CD4-positive, alpha-beta memory T cell (primary cell): ENCODE measurements around the gene P3H3. TPM values are rescaled to one million over a fixed set of nuclear protein-coding genes. Genes with fewer than 3 reads are reported as not detected.
A peak's percentile ranks its signal among the peaks of the same experiment; 100 is the strongest.

Source experiments
- CTCF ChIA-PET: fragments of 350-600 bp; sonication (Branson Sonifier 250); formaldehyde crosslinking; loops from one replicate; lab custom pipeline; 2021; ENCODE audit warnings: inconsistent platforms; ENCODE audit not compliant: partially characterized antibody; lab: Charles Lee
- POLR2A ChIA-PET: fragments of 350-600 bp; sonication (Branson Sonifier 250); formaldehyde crosslinking; loops from one replicate; lab custom pipeline; 2021; ENCODE audit not compliant: partially characterized antibody; lab: Charles Lee
- DNase-seq, 5 donors: peaks; one replicate each; pipeline versions ENCODE4 v3.0.0 to v3.0.0-alpha.2; 2020 to 2022; ENCODE audit warnings: mixed read lengths in 1 of 5
- H3K27ac ChIP-seq: one replicate; pipeline ENCODE4 v1.7.0; 2013; ENCODE audit warnings: low read depth, low read length
- H3K27me3 ChIP-seq: 2 replicates; pipeline ENCODE4 v1.7.0; 2013; ENCODE audit warnings: mild to moderate bottlenecking, low read length, moderate library complexity; ENCODE audit not compliant: insufficient read depth
- H3K36me3 ChIP-seq: 2 replicates; pipeline ENCODE4 v1.7.0; 2013; ENCODE audit warnings: mild to moderate bottlenecking, low read length, moderate library complexity; ENCODE audit not compliant: insufficient read depth
- H3K4me1 ChIP-seq: 2 replicates; pipeline ENCODE4 v1.7.0; 2013; ENCODE audit warnings: mild to moderate bottlenecking, low read length, moderate library complexity; ENCODE audit not compliant: insufficient read depth
- H3K4me3 ChIP-seq, 2 donors: one replicate each; pipeline ENCODE4 v1.7.0; 2013; ENCODE audit warnings: low read length in 2 of 2, mild to moderate bottlenecking in 1 of 2
- H3K9me3 ChIP-seq, 2 donors: one replicate each; pipeline ENCODE4 v1.7.0; 2013; ENCODE audit warnings: low read length in 2 of 2, control low read depth in 1 of 2; ENCODE audit not compliant: control insufficient read depth in 1 of 2
- H3K27ac Mint-ChIP-seq, 7 donors: one replicate each; pipeline ENCODE4 v1.8.0; 2020 to 2021; ENCODE audit warnings: mixed read lengths in 7 of 7, mild to moderate bottlenecking in 6 of 7, inconsistent platforms in 3 of 7, moderate library complexity in 3 of 7
- H3K27me3 Mint-ChIP-seq, 2 donors: one replicate each; pipeline ENCODE4 v1.8.0; 2020 to 2021; ENCODE audit warnings: mixed read lengths in 2 of 2
- H3K36me3 Mint-ChIP-seq, 2 donors: one replicate each; pipeline ENCODE4 v1.8.0; 2020 to 2021; ENCODE audit warnings: mixed read lengths in 2 of 2, inconsistent platforms in 1 of 2, mild to moderate bottlenecking in 1 of 2
- H3K4me1 Mint-ChIP-seq, 4 donors: one replicate each; pipeline ENCODE4 v1.8.0; 2020 to 2021; ENCODE audit warnings: mixed read lengths in 4 of 4, mild to moderate bottlenecking in 1 of 4
- H3K4me3 Mint-ChIP-seq, 8 donors: one replicate each; pipeline ENCODE4 v1.8.0; 2020 to 2021; ENCODE audit warnings: mixed read lengths in 8 of 8, mild to moderate bottlenecking in 7 of 8, moderate library complexity in 6 of 8, inconsistent platforms in 3 of 8
- H3K9me3 Mint-ChIP-seq, 8 donors: one replicate each; pipeline ENCODE4 v1.8.0; 2020 to 2021; ENCODE audit warnings: mixed read lengths in 8 of 8, mild to moderate bottlenecking in 5 of 8, inconsistent platforms in 3 of 8, moderate library complexity in 1 of 8
- intact Hi-C: fragments of 100-400 bp; cut with micrococcal nuclease; formaldehyde crosslinking; loops from one replicate; pipeline ENCODE4 v1.15.1; 2023
- polyA plus RNA-seq, 2 donors: library from polyadenylated mRNA; unstranded; fragments of 300-500 nt; fragmentation: Illumina TruSeq; gene quantifications; one replicate each; pipeline ENCODE4 v1.2.3, GENCODE V29; 2021
- total RNA-seq, 2 experiments: library from RNA; stranded (reverse); gene quantifications; one replicate each; pipeline ENCODE4 v1.2.3, GENCODE V29; 2021

The P3H3 gene
- total and polyA plus RNA-seq, 4 experiments from 2014 or later, result 0.72 to 11.8 (median 6.2) TPM

DNA sequence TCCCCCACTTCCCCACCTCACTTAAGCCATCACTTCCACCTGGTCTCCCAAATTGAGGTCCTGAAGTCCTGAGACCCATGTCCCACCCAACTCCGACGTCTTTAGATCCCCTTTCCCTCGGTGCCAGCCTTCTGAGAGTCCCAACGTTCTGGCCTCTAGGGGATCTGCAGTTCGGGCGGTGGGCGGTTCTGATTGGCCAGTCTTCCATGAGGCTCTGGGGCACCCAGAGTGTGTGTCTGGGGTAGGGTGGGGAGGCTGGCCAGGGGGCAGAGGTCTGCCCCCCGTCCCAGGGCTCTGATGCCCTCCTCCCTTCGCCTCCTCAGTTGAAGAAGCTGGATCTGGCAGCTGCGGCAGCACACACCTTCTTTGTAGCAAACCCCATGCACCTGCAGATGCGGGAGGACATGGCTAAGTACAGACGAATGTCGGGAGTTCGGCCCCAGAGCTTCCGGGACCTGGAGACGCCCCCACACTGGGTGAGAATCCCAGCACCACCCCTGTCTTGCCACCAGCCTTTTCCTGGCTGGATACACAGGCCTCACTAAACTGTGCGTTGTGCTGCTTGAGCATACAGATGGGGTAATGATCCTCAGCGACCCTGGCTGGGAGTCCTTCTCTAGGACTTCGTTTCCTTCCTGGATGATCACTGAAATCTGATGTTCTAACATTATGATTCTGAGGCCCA, 1.5 kb downstream of the P3H3 start:
- Histone ChIP-seq H3K36me3 (no peaks in the 10 kb centered on the region), H3K27me3 (peaks cover 10% of the 10 kb centered on the region), H3K4me3 (peak overlapping the region; percentile 57 to 58), H3K27ac (no peak overlapping the region), H3K4me1 (peaks cover 28% of the 10 kb centered on the region), H3K9me3 (no peaks in the 10 kb centered on the region)
- no peaks in the 10 kb centered on the region for H3K36me3 Mint-ChIP-seq
- POLR2A ChIA-PET, result interaction anchor here (0.8 to 3.6 kb wide), 14 partner anchors 10 to 114 kb away, joined by 3 to 26 read pairs (median 8); partner anchors contain the start of genes C12orf57, CD4, CDCA3 and COPS7A
- DNase-seq, result no peak
- H3K27ac Mint-ChIP-seq, result peak overlapping the region in 6 of 7 donors; percentile 57 to 89 (median 81)
- intact Hi-C loops, result loop anchor here (5.0 to 10.0 kb wide), 2 partner anchors 142 to 265 kb away; partner anchors contain the start of genes NOP2 and ZNF384
- H3K27me3 Mint-ChIP-seq, result peaks cover 8 to 27% of the 10 kb centered on the region in 2 donors
- H3K9me3 Mint-ChIP-seq, result no peaks in the 10 kb centered on the region
- CTCF ChIA-PET, result interaction anchor here (0.6 to 18.9 kb wide), 9 partner anchors 9 to 106 kb away, joined by 3 to 303 read pairs (median 9); partner anchors contain the start of genes CD4, COPS7A, LAG3 and MLF2
- peaks cover 9 to 35% (median 18%) of the 10 kb centered on the region in 4 donors for H3K4me1 Mint-ChIP-seq
- peak overlapping the region; percentile 86 to 92 (median 90) for H3K4me3 Mint-ChIP-seq

DNA sequence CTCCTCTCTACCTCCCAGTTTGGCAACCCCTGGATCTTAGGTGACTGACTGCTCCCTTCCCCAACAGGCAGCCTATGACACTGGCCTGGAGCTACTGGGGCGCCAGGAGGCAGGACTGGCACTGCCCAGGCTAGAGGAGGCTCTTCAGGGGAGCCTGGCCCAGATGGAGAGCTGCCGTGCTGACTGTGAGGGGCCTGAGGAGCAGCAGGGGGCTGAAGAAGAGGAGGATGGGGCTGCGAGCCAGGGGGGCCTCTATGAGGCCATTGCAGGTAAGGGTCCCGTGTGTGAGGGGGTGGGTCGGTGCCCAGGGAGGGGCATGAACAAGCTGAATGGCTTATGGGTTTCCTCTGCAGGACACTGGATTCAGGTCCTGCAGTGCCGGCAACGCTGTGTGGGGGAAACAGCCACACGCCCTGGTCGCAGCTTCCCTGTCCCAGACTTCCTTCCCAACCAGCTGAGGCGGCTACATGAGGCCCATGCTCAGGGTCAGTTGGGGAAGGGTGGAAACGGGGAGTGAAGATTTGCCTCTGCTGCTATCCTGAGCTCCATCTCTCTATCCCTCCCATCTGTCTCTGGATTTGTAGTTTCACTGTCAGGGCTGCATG, 2.2 kb downstream of the P3H3 start:
- intact Hi-C loops, result no loop called here
- Histone ChIP-seq H3K36me3 (no peaks in the 10 kb centered on the region), H3K4me1 (peaks cover 26% of the 10 kb centered on the region), H3K27me3 (peaks cover 10% of the 10 kb centered on the region), H3K27ac (no peak overlapping the region), H3K9me3 (no peaks in the 10 kb centered on the region), H3K4me3 (no peak overlapping the region)
- Mint-ChIP-seq H3K27ac (peak overlapping the region in 1 of 7 donors; percentile 66), H3K9me3 (no peaks in the 10 kb centered on the region), H3K27me3 (peaks cover 8 to 20% of the 10 kb centered on the region in 2 donors), H3K4me1 (peaks cover 10 to 28% (median 17%) of the 10 kb centered on the region in 4 donors), H3K36me3 (no peaks in the 10 kb centered on the region), H3K4me3 (peak overlapping the region in 7 of 8 donors; percentile 25 to 63 (median 48))
- ChIA-PET POLR2A (interaction anchor here (0.8 to 3.6 kb wide), 5 partner anchors 10 to 107 kb away, joined by 3 to 19 read pairs (median 10); partner anchors contain the start of genes CD4, CDCA3, COPS7A and GNB3), CTCF (interaction anchor here (0.6 to 18.9 kb wide), 8 partner anchors 8 to 202 kb away, joined by 3 to 303 read pairs (median 7); partner anchors contain the start of genes CD4, LAG3, MLF2 and PTMS)
- DNase-seq, result no peak

DNA sequence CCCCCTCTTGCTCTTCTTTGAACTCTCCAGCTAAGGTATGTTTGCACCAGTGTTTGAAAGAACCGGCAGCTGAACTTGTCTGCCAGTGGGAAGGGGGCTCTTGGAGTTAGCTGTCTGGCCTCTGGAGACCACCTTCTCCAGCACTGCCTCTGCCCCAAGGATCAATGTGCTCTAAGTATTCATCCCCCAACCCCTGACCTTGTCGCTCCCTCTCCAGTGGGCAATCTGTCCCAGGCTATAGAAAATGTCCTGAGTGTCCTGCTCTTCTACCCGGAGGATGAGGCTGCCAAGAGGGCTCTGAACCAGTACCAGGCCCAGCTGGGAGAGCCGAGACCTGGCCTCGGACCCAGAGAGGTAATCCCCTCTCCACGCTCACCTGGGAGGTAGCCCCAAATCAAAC, 2.8 kb downstream of the P3H3 start:
- no peak overlapping the region for H3K27ac ChIP-seq
- H3K4me3 ChIP-seq, result no peak overlapping the region
- no peaks in the 10 kb centered on the region for H3K9me3 ChIP-seq
- H3K27ac Mint-ChIP-seq, result peak overlapping the region in 1 of 7 donors; percentile 50
- H3K4me1 ChIP-seq, result peaks cover 24% of the 10 kb centered on the region
- DNase-seq, result no peak
- H3K4me1 Mint-ChIP-seq, result peaks cover 8 to 23% (median 16%) of the 10 kb centered on the region in 4 donors
- H3K36me3 ChIP-seq, result no peaks in the 10 kb centered on the region
- H3K27me3 ChIP-seq, result peaks cover 10% of the 10 kb centered on the region
- H3K36me3 Mint-ChIP-seq, result no peaks in the 10 kb centered on the region
- H3K9me3 Mint-ChIP-seq, result no peaks in the 10 kb centered on the region
- peaks cover 6 to 14% of the 10 kb centered on the region in 2 donors for H3K27me3 Mint-ChIP-seq
- CTCF ChIA-PET, result interaction anchor here (1.2 to 18.9 kb wide), 6 partner anchors 8 to 78 kb away, joined by 4 to 303 read pairs (median 32); partner anchors contain the start of genes CD4, GPR162, LAG3 and MLF2
- peak overlapping the region in 3 of 8 donors; percentile 29 to 48 (median 47) for H3K4me3 Mint-ChIP-seq
- intact Hi-C loops, result no loop called here
- POLR2A ChIA-PET, result no interaction called here

DNA sequence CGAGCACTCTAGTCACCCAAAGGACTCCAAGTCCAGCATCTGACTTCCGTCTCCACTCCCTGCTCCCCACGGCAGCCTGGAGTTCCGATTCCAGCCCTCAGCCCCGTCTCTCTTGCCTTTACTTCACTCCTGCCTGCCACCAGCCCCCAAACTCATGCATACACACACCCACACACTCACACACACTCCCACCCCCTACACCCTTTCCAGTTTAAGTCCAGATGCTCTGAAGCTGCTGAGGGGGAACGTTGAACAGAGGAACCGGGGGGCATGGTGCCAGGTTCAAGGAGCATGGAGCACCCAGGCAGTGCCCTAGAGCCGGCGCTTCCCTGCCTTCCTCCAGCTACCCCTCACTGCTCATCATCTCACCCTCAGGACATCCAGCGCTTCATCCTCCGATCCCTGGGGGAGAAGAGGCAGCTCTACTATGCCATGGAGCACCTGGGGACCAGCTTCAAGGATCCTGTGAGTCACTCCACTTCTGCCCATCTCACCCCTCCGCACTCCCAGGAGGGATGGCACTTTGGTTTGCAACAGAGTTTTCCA, 3.3 kb downstream of the P3H3 start:
- H3K9me3 ChIP-seq, result no peaks in the 10 kb centered on the region
- peak overlapping the region in 2 of 7 donors; percentile 36 to 50 for H3K27ac Mint-ChIP-seq
- peaks cover 10% of the 10 kb centered on the region for H3K27me3 ChIP-seq
- ChIA-PET CTCF (interaction anchor here (1.2 to 18.9 kb wide), 8 partner anchors 7 to 212 kb away, joined by 3 to 303 read pairs (median 7); partner anchors contain the start of genes CD4, GPR162, LAG3 and MLF2), POLR2A (no interaction called here)
- intact Hi-C loops, result no loop called here
- peaks cover 8 to 23% (median 16%) of the 10 kb centered on the region in 4 donors for H3K4me1 Mint-ChIP-seq
- no peak overlapping the region for H3K27ac ChIP-seq
- H3K36me3 ChIP-seq, result no peaks in the 10 kb centered on the region
- peak overlapping the region in 1 of 8 donors; percentile 43 for H3K4me3 Mint-ChIP-seq
- peaks cover 5 to 14% of the 10 kb centered on the region in 2 donors for H3K27me3 Mint-ChIP-seq
- H3K9me3 Mint-ChIP-seq, result no peaks in the 10 kb centered on the region
- no peak for DNase-seq
- peaks cover 27% of the 10 kb centered on the region for H3K4me1 ChIP-seq
- H3K4me3 ChIP-seq, result no peak overlapping the region
- H3K36me3 Mint-ChIP-seq, result no peaks in the 10 kb centered on the region

DNA sequence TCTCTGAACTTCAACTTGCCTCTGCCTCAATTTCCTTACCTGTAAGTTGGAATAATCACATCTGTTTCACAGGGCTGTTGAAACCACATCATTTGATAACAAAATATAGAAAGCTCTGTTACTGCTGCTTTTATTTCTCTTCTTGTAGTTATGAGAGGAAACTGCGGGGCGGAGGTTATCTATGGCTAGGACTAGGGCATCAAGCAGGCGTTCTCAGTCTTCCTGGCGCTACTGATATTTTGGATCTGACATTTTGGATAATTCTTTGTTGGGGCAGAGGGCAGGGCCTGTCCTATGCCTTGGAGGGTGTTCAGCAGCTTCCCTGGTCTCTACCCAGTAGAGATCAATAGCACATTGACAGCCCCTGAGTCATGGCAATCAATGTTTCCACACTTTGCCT, 3.9 kb downstream of the P3H3 start:
- Histone ChIP-seq H3K4me3 (no peak overlapping the region), H3K27ac (no peak overlapping the region), H3K9me3 (no peaks in the 10 kb centered on the region), H3K27me3 (peaks cover 10% of the 10 kb centered on the region), H3K36me3 (no peaks in the 10 kb centered on the region), H3K4me1 (peaks cover 25% of the 10 kb centered on the region)
- ChIA-PET POLR2A (interaction anchor here (1.3 kb wide), 1 partner anchor 69 kb away, joined by 3 read pairs; no protein-coding TSS in a partner anchor), CTCF (interaction anchor here (1.0 to 18.9 kb wide), 8 partner anchors 9 to 213 kb away, joined by 3 to 303 read pairs (median 6); partner anchors contain the start of genes CD4, GPR162, LAG3 and MLF2)
- H3K4me1 Mint-ChIP-seq, result peaks cover 8 to 23% (median 15%) of the 10 kb centered on the region in 4 donors
- H3K9me3 Mint-ChIP-seq, result no peaks in the 10 kb centered on the region
- intact Hi-C loops, result no loop called here
- no peak overlapping the region for H3K27ac Mint-ChIP-seq
- H3K4me3 Mint-ChIP-seq, result peak overlapping the region in 1 of 8 donors; percentile 43
- no peak for DNase-seq
- H3K36me3 Mint-ChIP-seq, result no peaks in the 10 kb centered on the region
- peaks cover 3 to 14% of the 10 kb centered on the region in 2 donors for H3K27me3 Mint-ChIP-seq

DNA sequence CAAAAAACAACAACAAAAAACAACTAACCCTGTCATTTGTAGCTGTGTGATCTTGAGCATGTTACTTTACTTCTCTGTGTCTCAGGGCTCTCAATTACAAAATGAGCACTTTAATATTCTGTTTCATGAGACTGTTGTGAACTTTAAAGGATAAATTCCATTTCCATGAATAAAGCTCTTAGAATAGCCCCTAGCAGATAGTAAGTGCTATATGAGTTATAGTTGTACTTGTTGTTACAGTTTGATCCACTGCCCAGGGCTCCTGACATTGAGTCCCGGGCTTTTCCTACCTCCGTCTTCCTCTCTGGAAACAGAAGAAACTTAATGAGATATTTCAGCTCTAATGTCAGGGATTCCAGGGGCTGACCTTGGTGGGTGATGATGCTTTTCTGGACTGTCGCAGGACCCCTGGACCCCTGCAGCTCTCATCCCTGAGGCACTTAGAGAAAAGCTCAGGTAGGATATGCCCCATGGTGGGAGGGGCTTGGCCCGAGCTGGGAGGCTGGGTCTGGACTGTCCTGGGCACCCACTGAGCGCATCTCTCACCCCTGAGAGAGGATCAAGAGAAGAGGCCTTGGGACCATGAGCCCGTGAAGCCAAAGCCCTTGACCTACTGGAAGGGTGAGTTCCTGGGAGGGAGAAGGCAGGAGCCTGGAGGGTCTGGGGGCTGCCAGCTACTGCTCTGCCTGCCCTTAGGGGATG, 5.1 kb downstream of the P3H3 start:
- no peaks in the 10 kb centered on the region for H3K36me3 Mint-ChIP-seq
- no peak for DNase-seq
- Histone ChIP-seq H3K27me3 (peaks cover 8% of the 10 kb centered on the region), H3K4me3 (no peak overlapping the region), H3K36me3 (no peaks in the 10 kb centered on the region), H3K27ac (no peak overlapping the region), H3K9me3 (no peaks in the 10 kb centered on the region), H3K4me1 (peaks cover 16% of the 10 kb centered on the region)
- CTCF ChIA-PET, result interaction anchor here (1.0 to 18.9 kb wide), 12 partner anchors 9 to 353 kb away, joined by 3 to 303 read pairs (median 7); partner anchors contain the start of genes CD4, CDCA3, GPR162 and LAG3
- POLR2A ChIA-PET, result interaction anchor here (1.2 to 1.8 kb wide), 3 partner anchors 10 to 70 kb away, joined by 3 to 7 read pairs (median 5); partner anchors contain the start of genes CDCA3 and USP5
- H3K27ac Mint-ChIP-seq, result no peak overlapping the region
- intact Hi-C loops, result no loop called here
- H3K27me3 Mint-ChIP-seq, result peaks cover 1 to 8% of the 10 kb centered on the region in 2 donors
- no peaks in the 10 kb centered on the region for H3K9me3 Mint-ChIP-seq
- peak overlapping the region in 1 of 8 donors; percentile 25 for H3K4me3 Mint-ChIP-seq
- peaks cover 2 to 12% (median 7%) of the 10 kb centered on the region in 4 donors for H3K4me1 Mint-ChIP-seq
